NCI-H526 treated with DMSO at 0.1 percent for 48 hours (cell line): Measurements from ENCODE around the gene FHIT.

Source experiments
- DNase-seq: peaks from one replicate; lab custom pipeline; 2025; lab: John Stamatoyannopoulos, UW

FHIT gene

GRCh38 chr3:59764171-59764570 is 1487.1 kb downstream of the FHIT start:
- DNase-seq, result no peak

DNA sequence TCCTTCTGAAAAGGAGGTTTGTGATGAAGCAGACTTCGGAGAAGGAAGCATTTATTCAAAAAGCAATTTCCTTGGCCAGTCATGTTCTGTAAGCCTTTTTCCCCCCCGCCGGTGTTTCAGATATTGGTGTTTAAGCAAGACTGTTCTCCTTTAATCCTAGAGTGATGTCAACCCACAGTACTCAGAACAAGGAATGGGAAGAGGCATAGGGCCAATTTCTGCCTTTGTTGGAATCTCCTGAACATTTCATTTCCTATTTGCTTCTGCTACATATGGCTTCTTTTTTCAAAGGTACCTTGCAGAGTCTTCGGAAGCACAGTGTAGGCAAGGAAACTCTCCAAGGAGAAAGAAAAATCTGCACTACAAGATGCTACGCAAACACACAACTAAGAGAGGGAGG is 1488.3 kb downstream of the FHIT start:
- no peak for DNase-seq

DNA sequence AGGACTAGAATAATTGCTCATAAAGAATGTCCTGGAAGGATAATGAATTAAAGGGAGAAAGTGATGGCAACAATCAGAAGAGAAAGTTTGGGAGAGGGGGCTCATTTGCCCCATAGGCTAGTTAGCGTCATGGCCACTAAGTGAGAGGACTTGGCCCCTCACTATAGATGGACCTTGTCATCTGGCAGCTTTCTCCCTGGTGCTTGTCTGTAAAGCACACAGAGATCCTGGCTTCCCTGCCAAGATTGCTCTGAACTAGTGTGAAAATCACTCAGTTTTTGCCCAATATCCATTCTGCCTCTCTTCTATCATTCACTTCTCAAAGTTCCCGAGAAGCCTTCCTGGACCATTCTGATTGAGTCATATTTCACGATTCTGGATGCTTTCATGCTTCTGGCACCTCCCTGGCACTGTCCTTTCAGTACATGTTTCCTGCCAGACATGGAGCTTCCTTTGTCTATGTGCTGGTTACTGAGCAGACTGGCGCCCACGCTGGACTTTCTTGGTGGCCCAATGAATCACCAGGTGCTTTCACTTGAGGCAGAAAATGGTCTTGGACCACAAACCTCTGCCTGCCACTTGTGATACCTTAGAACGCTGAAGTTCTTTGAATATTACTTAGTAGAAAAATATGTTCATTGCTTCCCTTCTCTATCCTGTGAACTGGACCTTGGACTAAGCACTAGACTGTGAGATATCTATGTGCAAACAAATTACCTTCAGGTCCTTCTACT is 1491.8 kb downstream of the FHIT start:
- no peak for DNase-seq

GRCh38 chr3:59758672-59759071 is 1492.6 kb downstream of the FHIT start:
- DNase-seq, result no peak

- no peak for DNase-seq
These were observed 1494.3 kb downstream of the FHIT start for GRCh38 chr3:59756934-59757333.

DNA sequence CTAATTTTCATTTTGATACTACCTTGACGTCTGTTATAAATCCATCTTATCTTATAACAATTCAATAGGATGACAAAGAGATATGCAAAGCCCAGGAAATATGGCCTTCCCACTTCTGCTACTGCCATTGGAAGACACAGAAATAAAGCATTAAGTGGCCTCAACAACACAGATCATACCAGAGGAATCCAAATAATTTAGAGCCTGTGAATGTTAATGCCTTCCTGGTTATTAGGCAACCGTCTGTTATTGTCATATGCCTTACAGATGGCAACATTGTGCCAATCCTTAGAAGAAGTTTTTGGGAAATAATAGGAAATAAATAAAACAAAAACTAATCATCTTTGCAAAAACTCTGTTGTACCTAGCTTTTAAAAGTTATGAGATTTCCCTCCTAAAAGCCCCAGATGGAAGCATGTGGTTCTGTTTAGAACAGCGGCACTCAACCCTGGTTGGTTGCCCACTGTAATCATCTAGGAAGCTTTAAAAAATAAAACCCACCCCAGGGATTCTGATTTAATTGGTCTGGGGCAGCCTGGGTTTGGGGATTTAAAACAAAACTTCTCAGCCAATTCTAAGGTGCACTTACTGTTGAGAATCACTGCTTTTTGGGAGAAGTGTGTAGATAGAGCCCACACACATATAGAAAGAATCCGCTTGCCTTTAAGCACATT is 1496.7 kb downstream of the FHIT start:
- no peak for DNase-seq

DNA sequence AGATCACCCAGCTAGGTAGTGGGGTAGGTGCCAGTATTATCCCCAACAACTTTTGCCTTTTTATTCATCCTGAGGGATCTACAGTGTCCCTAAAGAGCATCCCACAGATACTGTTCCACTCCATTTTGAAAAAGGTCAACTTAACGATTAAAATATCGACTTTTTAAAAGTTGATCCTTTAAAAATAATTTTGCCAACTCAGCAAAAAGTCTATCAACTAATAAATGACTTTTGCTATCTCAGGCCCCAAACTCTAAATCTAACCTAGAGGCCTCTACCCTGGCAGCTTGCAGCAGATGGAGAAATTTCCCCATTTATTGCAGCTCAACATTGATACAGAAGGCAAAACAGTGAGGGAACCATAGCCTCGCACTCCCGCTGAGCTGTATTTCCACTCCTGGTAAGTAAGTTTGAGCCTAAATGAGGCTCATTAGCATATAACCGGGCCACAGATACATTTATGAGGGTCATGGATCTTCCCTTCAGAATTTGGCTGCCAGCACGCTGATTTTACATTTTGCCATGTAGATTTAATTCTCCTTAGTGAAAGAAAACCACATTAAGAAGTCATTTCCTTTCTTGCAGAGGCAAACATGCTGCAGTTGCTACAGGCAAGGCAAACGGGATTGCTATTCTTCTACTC is 1497.3 kb downstream of the FHIT start:
- no peak for DNase-seq

- no peak for DNase-seq
These were observed 1498.3 kb downstream of the FHIT start for GRCh38 chr3:59752925-59753324.

DNA sequence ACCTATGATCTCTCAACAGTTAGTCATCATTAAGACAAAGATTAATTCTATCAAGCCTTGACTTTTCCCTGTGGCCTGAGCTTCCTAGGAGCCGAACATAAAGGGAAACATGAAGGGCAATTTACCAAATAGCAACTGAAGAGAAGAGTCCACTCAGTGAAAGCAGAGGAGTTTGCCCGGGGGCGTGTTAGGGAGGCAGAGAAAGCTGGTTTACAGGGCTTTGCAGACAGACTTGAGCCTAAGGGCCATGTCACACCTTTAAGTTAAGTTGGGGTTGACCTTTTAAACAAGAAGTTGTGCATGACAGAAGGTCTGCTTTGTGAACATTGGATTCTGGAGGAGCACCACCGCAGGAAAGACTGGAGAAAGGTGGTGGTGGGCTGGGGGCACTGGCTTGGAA is 1499.6 kb downstream of the FHIT start:
- DNase-seq, result no peak

DNA sequence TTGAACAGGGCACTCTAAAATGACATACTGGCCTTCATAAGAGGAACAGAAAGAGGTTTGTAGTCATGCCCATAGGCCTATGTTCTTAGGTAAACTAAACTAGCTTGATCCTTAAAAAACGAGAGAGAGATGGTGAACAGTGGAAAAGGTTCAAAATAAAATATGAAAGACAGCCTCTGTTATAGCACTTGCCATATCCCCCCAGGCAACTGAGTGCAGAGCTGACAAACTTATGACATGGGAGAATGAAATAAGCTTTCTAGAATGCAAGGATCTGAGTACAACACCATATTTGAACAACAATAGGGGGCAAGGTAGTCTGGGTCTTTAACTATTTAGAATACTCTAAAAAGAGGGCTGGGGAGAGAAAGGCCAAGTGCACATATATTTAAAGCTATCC is 1500.9 kb downstream of the FHIT start:
- DNase-seq, result no peak

- no peak for DNase-seq
These were observed 1502.0 kb downstream of the FHIT start for GRCh38 chr3:59749291-59749690.

GRCh38 chr3:59746585-59746984 is 1504.7 kb downstream of the FHIT start:
- DNase-seq, result no peak

- no peak for DNase-seq
These were observed 1514.0 kb downstream of the FHIT start for GRCh38 chr3:59737241-59737640.

GRCh38 chr3:59734061-59734460 is 1517.2 kb downstream of the FHIT start:
- no peak for DNase-seq

DNA sequence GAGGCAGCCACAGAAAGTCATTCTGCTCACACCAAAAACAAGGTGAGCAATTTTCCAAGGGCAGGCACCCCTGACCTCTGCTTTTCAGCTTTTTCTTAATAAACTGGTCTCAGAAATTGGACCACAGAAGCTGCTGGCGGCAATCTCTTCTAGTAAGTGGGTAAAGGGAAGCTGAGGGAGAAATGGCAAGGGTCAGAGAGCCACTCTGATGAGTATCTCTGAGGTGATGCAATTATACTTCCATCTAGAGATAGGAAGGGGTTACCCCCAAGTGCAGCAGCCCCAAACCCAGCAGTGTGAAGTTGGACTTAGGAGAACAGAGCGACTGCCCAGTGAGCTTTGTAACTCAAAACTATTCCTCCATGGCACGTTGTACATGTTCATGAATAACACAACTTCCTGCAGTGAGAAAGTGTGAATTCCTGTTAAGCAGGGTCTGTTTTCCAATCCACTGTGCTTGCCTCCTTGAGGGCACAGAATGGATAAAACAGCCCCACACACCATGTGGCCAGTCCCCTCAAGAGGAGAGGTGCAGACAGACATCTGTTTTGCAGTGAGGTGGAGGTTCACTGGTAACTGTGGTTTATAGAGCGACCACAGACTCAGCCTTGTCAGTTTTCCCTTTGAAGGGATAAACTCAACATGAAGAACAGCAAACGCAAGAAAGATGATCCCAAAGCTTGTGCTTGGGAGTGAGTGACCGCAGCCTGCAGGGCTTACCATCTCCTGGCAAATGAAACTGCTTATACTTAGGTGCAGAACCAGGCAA is 1518.0 kb downstream of the FHIT start:
- no peak for DNase-seq

- DNase-seq, result no peak
These were observed 1519.3 kb downstream of the FHIT start for GRCh38 chr3:59731943-59732342.

DNA sequence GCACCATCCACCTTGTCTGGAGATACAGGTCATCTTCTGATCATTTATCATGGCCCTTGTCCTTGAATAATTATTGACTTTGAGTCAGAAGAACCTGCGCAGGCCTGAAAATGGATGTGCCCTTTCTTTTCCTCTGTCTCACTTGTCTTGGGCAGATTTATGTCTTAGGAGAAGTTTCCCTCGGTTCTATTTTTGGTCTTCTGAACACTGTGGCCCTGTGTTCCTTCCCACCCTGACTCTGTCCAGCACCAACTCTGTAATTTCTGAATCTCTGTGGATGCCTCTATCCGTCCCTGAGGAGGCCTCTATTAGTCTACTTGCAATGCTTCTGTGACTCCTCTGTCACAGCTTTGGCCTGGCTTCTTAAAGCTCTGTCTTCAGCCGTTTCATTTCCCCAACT is 1520.7 kb downstream of the FHIT start:
- no peak for DNase-seq

DNA sequence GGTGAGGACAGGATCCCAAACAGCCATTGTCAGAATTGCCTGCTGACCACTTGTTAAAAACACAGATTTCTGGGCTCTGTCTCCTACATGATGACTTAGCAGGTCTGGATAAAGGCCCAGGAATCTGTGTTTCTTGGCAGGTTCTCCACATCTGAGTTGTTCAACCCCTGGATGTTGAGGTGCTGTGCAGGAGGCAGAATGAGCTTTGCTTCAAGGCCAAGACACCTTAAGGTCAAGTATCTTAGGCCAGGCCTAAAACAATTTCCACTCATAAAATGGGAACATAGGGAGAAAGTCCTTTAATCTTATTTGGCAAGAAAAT is 1522.7 kb downstream of the FHIT start:
- no peak for DNase-seq

DNA sequence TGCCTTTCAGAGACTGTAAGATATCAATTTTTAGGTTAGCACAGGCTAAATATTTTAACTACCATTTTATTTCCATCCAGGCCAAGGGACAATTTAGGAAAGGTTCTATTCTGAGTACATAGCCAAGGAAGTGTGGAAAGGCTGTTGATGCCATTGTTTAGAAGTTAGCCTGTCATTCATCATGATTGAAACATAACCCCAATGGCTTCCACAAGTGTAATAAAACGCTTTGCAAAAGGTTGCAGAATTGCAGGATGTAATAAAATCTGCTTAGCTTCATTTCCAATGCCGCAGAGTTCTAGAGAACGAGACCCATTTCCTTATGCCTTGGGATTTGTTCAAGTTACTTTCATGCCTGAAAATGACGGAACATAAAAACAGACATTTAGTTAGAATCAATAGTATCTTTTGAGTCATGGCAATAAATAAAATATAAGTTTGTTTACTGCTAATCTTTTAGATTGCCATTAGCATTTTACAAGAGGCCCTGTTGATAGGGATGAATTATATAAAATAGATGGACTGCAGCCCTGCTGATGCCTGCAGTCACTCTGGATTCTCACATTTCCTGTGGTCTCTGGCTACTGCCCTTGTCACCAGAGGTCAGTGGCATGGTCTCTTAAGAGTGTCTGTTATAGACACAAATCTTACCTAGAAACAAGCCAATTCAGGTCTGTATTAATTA is 1523.2 kb downstream of the FHIT start:
- no peak for DNase-seq

- no peak for DNase-seq
These were observed 1525.0 kb downstream of the FHIT start for GRCh38 chr3:59726279-59726678.

DNA sequence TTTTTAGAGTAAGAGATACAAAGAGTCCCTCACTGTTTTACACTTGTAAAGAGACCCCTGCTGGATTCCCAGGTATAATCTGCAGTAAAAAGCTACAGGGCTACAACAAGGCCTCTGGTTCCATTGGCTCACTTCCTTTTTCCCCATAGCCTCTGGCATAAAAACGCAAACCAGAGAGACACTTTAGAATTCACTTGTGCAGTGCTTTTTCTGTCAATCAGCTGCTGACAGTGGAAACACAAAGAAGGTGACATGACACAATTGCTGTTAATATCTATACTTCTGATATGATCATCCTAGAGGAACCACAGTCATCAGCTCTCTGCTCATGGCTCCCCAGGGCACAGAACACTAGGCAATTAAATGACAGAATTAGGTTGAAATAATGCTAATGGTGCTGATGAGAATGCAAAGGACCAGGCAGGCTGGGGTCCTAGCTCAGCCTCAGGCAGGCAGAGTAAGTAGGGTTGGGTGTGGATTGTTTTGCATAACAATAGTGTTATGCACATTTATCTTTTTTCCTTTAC is 1533.5 kb downstream of the FHIT start:
- DNase-seq, result no peak

DNA sequence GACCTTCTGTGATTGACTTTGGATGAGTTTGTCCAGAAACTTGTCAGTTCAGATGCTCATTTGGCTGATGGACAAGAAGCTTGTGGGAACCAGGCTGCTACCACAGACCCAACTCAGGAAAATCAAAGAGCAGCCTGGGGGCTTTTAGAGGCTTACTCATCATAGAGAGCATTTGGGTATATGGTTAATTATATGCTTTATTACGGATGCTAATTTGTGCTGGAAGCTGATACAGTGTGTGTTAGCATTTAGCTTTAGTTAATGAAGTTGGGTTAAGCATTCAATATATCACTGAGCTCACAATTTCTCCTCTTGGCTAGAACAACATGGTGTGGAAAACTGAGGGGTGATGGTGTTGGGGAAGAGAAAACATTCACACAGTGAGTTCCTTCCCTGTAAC is 1537.2 kb downstream of the FHIT start:
- no peak for DNase-seq
